GM12874 (cell line): ENCODE measurements around the gene MANSC4.

Experiments
- TF ChIP-seq, protein P1 (sequence below): IDR thresholded peaks from 2 replicates; pipeline ENCODE4 v1.5.1; 2011; ENCODE audit warnings: low read depth, mild to moderate bottlenecking, control low read depth, low read length, moderate library complexity; ENCODE audit not compliant: insufficient read depth

MANSC4 gene

DNA sequence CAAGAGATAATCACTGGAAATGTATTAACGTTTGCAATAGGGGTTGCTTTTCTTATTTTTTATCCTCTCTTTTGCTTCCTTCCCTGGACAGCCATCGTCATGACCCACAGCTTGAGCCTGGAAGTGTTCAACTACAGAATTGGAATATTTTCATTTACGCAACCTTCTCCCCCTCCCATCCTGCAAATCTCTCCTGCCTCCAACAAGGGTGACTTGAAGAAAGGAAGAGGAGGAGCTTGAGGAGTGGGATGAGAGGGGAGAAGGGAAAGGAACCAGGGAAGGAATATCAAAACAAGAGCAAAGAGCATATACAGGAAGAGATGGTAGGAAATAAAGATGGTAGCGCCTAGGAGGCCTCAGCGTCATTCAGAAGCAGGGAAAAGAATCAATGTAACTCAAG lies 1.6 kb upstream of the MANSC4 start:
- TF ChIP-seq, protein P1, sequence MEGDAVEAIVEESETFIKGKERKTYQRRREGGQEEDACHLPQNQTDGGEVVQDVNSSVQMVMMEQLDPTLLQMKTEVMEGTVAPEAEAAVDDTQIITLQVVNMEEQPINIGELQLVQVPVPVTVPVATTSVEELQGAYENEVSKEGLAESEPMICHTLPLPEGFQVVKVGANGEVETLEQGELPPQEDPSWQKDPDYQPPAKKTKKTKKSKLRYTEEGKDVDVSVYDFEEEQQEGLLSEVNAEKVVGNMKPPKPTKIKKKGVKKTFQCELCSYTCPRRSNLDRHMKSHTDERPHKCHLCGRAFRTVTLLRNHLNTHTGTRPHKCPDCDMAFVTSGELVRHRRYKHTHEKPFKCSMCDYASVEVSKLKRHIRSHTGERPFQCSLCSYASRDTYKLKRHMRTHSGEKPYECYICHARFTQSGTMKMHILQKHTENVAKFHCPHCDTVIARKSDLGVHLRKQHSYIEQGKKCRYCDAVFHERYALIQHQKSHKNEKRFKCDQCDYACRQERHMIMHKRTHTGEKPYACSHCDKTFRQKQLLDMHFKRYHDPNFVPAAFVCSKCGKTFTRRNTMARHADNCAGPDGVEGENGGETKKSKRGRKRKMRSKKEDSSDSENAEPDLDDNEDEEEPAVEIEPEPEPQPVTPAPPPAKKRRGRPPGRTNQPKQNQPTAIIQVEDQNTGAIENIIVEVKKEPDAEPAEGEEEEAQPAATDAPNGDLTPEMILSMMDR, result no peak

DNA sequence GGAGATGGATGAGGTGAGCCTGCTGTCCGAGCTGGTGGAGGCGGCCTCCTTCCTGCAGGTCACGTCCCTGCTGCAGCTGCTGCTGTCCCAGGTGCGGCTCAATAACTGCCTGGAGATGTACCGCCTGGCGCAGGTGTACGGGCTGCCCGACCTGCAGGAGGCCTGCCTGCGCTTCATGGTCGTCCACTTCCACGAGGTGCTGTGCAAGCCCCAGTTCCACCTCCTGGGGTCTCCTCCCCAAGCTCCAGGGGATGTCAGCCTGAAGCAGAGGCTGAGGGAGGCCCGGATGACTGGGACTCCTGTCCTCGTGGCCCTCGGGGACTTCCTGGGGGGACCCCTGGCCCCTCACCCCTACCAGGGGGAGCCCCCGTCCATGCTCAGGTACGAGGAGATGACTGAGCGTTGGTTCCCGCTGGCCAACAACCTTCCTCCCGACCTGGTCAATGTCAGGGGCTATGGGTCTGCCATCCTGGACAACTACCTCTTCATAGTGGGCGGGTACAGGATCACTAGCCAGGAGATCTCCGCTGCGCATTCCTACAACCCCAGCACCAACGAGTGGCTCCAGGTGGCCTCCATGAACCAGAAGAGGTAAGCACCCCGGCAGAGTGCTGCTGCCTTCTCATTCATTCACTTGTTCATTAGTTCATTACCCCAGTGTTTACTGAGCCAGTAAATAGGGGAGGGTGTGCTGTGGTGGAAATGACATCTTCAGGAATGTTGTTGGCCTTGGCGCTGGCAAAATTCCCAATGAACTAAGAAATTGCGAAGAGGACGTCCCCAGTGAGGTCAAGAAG lies 774 bp upstream of the MANSC4 start:
- TF ChIP-seq, protein P1, result no peak

DNA sequence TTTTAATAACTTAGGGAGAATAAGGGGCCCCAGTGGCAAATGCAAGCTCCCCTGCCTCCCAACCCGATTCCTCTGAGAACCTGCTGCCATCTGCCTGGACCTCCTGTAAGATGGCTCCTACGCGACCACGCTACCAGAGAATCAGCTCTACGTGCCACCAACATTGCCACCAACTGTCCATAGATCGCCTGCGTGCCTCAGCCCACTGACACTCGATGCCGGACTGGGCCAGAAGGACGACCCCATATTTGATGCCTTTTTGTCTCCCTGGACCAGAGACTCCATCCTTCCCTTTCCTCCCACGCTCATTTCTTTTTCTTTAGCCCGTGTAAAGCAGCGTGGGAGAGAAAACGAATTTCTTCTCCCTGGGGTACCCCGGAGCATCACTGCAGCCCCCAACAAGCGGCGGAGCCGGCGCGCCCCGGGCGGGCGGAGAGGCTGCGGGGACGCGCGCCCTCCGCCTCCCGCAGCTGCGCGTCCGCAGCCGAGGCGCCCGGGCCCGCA lies 568 bp downstream of the MANSC4 start:
- TF ChIP-seq, protein P1, result no peak

DNA sequence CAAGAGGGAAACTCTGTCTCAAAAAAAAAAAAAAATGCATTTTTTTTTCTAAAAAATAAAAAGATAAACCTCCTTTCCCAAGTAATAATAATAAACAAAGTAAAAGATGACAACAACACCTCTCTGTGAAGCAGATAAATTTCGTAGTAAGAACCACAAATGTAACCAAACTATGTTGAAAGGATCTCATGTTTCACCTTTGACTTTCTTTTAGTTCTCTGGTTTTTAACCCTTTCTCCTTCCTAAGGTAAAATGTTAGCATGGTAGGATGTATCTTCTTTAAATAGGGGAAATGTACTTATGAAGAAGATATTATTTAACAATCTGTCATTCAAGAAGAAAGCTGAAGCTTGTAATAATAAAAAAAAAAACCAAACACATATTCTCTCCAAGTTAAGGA lies 1.8 kb downstream of the MANSC4 start:
- TF ChIP-seq, protein P1, result no peak

DNA sequence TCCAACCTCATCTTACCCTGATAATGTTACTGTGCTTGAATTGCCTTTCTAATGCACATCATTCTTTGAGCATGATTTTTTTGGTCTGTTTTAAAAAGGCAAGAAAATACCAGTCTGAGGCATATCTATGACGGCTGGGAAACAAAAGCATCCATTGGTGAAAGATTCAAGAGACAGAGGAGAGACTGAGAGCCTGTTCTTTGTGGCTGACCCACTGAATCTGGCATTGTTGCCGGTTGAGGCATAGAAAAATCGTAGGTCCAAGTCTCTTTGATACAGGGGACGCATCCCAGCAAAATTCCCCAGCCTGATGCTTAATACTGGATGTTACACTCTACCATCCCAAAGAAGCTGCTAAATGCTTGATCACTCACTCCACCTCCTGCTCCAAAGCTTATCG lies 2.9 kb downstream of the MANSC4 start:
- TF ChIP-seq, protein P1, result no peak

DNA sequence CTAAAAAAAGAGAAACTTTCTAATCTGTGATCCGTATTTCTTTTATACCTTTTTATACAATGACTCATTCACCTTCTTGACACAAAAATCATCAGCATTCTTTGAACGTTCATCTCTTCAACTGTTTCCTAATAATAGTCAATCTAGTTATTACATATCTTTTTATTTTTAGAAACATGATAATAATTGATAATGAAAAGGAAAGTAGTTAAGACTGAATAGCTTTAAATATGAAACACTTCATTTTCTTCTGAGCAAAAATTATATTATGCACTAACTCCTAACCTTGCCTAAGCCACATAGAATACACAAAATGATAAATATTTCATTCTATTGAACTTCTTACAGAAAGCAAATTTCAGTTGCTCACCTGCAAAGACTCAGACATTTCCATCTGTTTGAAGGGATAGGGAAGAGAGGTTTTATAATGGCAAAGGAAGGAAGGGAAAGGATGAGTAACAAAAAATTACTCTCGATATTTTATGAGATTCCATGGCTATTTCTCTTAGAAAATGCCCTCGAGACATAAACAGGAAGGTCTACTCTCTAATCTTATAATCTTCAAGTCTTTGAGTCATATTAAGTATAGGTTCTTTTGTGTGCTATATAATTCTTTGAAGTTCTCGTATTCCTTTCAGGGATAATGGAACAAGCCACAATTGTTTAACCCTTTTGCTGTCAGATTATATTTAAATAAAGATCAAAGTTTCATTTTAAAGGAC lies 7.5 kb downstream of the MANSC4 start:
- TF ChIP-seq, protein P1, result no peak

DNA sequence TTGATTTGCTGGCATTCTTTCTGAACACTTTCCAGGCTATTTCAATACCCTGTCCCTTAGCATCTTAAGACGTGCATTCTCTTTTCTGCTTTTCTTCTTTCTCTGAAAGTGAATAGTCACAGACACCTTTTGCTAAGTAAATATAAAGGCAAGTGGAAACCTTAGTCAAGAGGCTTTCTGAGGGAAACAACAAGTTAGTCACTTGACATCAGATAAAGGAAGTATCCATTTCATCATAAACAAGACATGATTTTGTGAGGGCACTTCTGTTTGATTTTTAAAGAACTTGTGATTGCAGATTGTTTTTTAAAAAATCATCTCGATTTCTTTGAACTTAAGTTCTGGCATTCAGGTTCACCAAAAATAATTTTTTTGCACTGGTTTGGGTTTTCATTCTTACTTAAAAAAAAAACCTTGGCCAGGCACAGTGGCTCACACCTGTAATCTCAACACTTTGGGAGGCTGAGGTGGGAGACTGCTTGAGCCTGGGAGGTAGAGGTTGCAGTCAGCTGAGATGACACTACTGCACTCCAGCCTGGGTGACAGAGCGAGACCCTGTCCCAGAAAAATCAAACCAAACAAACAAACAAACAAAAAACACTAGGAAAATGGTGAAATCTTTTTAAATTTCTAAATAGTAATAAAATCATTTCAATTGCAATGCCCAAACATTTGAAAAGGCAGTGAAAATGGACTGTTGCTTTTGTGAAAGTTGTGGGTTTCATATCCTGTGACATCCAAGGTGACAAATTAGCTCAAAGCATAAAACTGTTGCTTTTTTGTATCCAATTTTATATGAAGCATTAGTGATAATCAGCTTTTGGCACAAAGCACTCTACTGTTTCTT lies 8.3 kb downstream of the MANSC4 start:
- TF ChIP-seq, protein P1, result no peak
